HUES48 (cell line): ENCODE measurements around the gene PMS1.

ENCODE experiments used
- H3K27ac ChIP-seq: one replicate; pipeline ENCODE4 v1.7.0; 2013; ENCODE audit warnings: low read depth, low read length, inconsistent platforms
- H3K27me3 ChIP-seq: 2 replicates; pipeline ENCODE4 v1.6.1; 2013; ENCODE audit warnings: mild to moderate bottlenecking, low read length; ENCODE audit not compliant: control insufficient read depth, insufficient read depth
- H3K36me3 ChIP-seq: 2 replicates; pipeline ENCODE4 v1.6.1; 2013; ENCODE audit warnings: low read length; ENCODE audit not compliant: control insufficient read depth, insufficient read depth
- H3K4me1 ChIP-seq: 2 replicates; pipeline ENCODE4 v1.6.1; 2013; ENCODE audit warnings: mild to moderate bottlenecking, low read length; ENCODE audit not compliant: control insufficient read depth, insufficient read depth
- H3K4me3 ChIP-seq: 2 replicates; pipeline ENCODE4 v1.5.1; 2013; ENCODE audit warnings: mild to moderate bottlenecking, low read depth, low read length
- H3K9ac ChIP-seq: 2 replicates; pipeline ENCODE4 v1.6.1; 2013; ENCODE audit warnings: mild to moderate bottlenecking, low read depth, low read length, moderate library complexity
- H3K9me3 ChIP-seq: 2 replicates; pipeline ENCODE4 v1.6.1; 2013; ENCODE audit warnings: low read length; ENCODE audit not compliant: control insufficient read depth, insufficient read depth

Gene PMS1

DNA sequence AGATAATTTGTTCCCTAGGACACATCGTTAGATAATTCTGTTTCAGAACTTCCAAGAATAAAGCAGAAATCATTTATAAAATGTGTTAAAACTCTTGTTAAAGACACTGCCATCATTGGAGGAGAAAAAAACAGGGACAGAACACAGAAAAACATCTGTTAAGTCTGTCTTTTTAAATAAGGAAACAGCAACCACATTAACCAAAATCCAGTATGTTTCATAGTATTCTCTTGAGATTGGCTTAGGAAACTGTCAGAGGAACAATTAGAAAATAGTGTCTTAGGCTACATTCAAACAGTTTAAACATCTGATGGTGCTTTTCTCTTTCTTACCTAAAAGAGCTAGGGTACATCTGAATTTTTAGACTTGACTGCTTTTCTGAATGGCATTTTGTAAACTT lies 81.6 kb downstream of the PMS1 start:
- Histone ChIP-seq H3K4me1 (no peaks in the 10 kb centered on the region), H3K4me3 (no peak overlapping the region), H3K27ac (no peak overlapping the region), H3K9me3 (no peaks in the 10 kb centered on the region), H3K27me3 (no peaks in the 10 kb centered on the region), H3K36me3 (peaks cover 48% of the 10 kb centered on the region), H3K9ac (no peak overlapping the region)

GRCh38 chr2:189866296-189866695 lies 82.0 kb downstream of the PMS1 start:
- no peaks in the 10 kb centered on the region for H3K4me1 ChIP-seq
- H3K9ac ChIP-seq, result no peak overlapping the region
- no peak overlapping the region for H3K27ac ChIP-seq
- no peak overlapping the region for H3K4me3 ChIP-seq
- H3K9me3 ChIP-seq, result no peaks in the 10 kb centered on the region
- peaks cover 51% of the 10 kb centered on the region for H3K36me3 ChIP-seq
- no peaks in the 10 kb centered on the region for H3K27me3 ChIP-seq

- H3K27me3 ChIP-seq, result no peaks in the 10 kb centered on the region
- H3K36me3 ChIP-seq, result peaks cover 60% of the 10 kb centered on the region
- H3K9ac ChIP-seq, result no peak overlapping the region
- no peak overlapping the region for H3K27ac ChIP-seq
- no peak overlapping the region for H3K4me3 ChIP-seq
- no peaks in the 10 kb centered on the region for H3K4me1 ChIP-seq
- H3K9me3 ChIP-seq, result no peaks in the 10 kb centered on the region
Measured at GRCh38 chr2:189868896-189869295, 84.6 kb downstream of the PMS1 start.

DNA sequence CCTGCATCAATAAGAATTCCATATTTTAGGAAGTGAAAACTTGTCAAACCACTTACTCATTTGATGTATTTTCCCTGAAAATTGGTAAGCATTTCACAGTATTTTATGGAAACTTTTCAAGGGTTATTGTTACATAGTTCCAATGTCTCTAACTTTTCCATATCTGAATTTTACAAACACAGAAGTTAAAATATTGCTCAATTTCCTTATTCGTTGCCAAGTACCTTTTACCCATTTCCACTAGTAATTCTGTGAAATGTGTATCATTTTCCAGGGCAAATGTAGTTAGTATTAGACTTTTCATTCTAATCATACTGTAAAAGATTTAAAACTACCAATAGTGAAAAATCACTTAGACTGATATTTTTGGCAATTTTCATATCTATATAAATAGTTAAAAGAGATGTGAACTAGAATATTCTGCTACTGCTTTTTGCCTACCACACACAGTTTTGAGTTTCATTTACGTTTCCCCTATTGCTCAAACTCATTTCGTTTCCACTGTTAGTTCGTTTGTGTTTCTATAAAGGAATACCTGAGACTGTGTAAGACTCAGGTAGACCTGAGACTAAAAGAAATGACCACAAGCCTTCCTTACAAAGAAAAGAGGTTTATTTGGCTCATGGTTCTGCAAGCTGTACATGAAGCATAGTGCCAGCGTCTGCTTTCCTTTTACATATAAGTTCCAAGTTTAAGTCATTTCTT lies 86.3 kb downstream of the PMS1 start:
- H3K27me3 ChIP-seq, result no peaks in the 10 kb centered on the region
- H3K9me3 ChIP-seq, result no peaks in the 10 kb centered on the region
- H3K27ac ChIP-seq, result no peak overlapping the region
- no peak overlapping the region for H3K9ac ChIP-seq
- no peak overlapping the region for H3K4me3 ChIP-seq
- no peaks in the 10 kb centered on the region for H3K4me1 ChIP-seq
- H3K36me3 ChIP-seq, result peaks cover 65% of the 10 kb centered on the region

DNA sequence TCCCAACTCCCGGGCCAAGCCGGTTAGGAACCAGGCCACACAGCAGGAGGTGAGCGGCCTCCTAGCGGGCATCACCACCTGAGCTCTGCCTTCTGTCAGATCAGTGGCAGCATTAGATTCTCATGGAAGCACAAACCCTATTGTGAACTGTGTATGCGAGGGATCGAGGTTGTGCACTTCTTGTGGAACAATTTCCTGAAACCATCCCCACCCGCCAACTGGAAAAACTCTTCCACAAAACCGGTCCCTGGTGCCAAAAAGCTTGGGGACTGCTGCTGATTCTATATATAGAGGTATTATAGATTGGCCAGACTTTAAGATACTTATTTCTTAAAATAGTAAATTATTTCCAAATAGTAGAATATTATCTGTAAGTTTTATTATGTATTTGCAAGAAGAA lies 89.4 kb downstream of the PMS1 start:
- Histone ChIP-seq H3K4me1 (no peaks in the 10 kb centered on the region), H3K27me3 (no peaks in the 10 kb centered on the region), H3K9me3 (no peaks in the 10 kb centered on the region), H3K4me3 (no peak overlapping the region), H3K36me3 (peaks cover 50% of the 10 kb centered on the region), H3K9ac (no peak overlapping the region), H3K27ac (no peak overlapping the region)

DNA sequence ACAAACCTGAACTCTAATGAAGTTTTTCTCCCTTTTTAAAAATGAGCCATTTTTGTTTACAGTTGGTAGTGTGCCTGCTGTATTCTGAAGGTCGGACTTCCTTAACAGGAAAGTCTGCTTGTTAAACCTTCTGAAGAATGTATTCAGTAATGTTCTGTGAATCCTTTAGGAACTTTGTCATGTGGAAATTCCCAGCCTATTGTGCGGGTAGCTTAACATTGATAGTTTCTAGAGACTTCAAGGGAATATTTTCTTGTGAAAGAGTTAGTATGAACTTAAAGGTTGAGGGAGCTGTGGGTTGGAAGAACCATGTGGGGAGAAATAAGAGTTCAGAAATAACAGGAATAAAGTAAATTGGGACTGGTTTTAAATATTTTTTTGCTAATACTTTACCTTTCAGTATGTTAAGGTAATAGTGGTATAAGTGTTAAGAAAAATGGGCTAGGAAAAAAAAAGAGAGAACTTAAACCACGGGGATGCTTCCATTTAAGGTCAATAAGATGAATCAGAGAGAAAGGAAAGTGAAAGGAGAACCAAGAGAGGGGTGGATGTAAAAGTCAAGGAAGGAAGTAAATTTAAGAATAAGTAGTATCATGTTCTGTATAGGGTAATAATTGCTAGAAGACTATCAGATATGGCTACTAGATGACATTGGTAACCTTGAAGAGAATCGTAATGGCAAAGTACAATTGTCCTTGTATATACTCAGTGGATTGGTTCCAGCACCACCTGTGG lies 90.5 kb downstream of the PMS1 start:
- Histone ChIP-seq H3K9me3 (no peaks in the 10 kb centered on the region), H3K4me3 (no peak overlapping the region), H3K27me3 (no peaks in the 10 kb centered on the region), H3K36me3 (peaks cover 50% of the 10 kb centered on the region), H3K4me1 (no peaks in the 10 kb centered on the region), H3K27ac (no peak overlapping the region), H3K9ac (no peak overlapping the region)

GRCh38 chr2:189876271-189876670 lies 92.0 kb downstream of the PMS1 start:
- Histone ChIP-seq H3K36me3 (peaks cover 40% of the 10 kb centered on the region), H3K9ac (no peak overlapping the region), H3K9me3 (no peaks in the 10 kb centered on the region), H3K27me3 (no peaks in the 10 kb centered on the region), H3K4me3 (no peak overlapping the region), H3K4me1 (no peaks in the 10 kb centered on the region), H3K27ac (no peak overlapping the region)

DNA sequence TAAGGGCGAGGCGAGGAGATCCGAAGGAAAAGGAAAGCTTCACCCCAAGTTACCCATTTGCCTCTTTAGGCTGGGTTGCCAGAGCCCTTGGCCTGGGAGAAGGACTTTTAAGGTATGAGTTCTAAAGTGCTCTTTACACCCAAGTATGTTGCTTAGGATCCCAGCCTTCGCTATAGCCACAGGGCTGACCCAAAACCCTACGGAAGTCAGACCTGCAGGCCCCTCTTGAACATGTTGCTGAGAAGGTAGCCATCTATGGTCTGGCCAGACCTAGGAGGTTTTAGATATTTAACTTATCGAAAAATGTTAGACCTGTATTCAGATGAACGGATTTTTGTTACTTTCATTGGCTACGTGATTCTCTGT lies 95.4 kb downstream of the PMS1 start:
- Histone ChIP-seq H3K27ac (peak overlapping the region; percentile 60), H3K4me3 (no peak overlapping the region), H3K27me3 (no peaks in the 10 kb centered on the region), H3K36me3 (peaks cover 19% of the 10 kb centered on the region), H3K9ac (no peak overlapping the region), H3K4me1 (no peaks in the 10 kb centered on the region), H3K9me3 (no peaks in the 10 kb centered on the region)

- H3K9me3 ChIP-seq, result no peaks in the 10 kb centered on the region
- H3K4me3 ChIP-seq, result no peak overlapping the region
- H3K9ac ChIP-seq, result no peak overlapping the region
- peak overlapping the region; percentile 60 for H3K27ac ChIP-seq
- no peaks in the 10 kb centered on the region for H3K27me3 ChIP-seq
- peaks cover 12% of the 10 kb centered on the region for H3K36me3 ChIP-seq
- no peaks in the 10 kb centered on the region for H3K4me1 ChIP-seq
Measured at GRCh38 chr2:189880429-189880828, 96.2 kb downstream of the PMS1 start.

- peaks cover 10% of the 10 kb centered on the region for H3K36me3 ChIP-seq
Measured at GRCh38 chr2:189880832-189881492, 96.7 kb downstream of the PMS1 start.

GRCh38 chr2:189885368-189885767 lies 101.1 kb downstream of the PMS1 start:
- Histone ChIP-seq H3K4me1 (no peaks in the 10 kb centered on the region), H3K9me3 (no peaks in the 10 kb centered on the region), H3K27ac (no peak overlapping the region), H3K27me3 (no peaks in the 10 kb centered on the region), H3K4me3 (no peak overlapping the region), H3K9ac (no peak overlapping the region), H3K36me3 (no peaks in the 10 kb centered on the region)

More at GRCh38 chr2:189880832-189881492, 96.7 kb downstream of the PMS1 start:
- Histone ChIP-seq H3K4me1 (no peaks in the 10 kb centered on the region), H3K9ac (no peak overlapping the region), H3K27me3 (no peaks in the 10 kb centered on the region), H3K27ac (peak overlapping the region; percentile 39), H3K4me3 (no peak overlapping the region), H3K9me3 (no peaks in the 10 kb centered on the region)
